OCI-LY3 (cell line): Measurements from ENCODE around the gene SLC16A5.

ENCODE experiments used
- EZH2phosphoT487 ChIP-seq: fragments of 200-600 bp; shearing (Covaris generic); IDR thresholded peaks from 2 replicates; pipeline ENCODE4 v1.6.1; 2018; ENCODE audit warnings: antibody characterized with exemption, mixed run types, low read depth
- TF ChIP-seq, protein P1 (sequence below): fragments of 200-600, 300-600 bp; sonication (generic); IDR thresholded peaks from 2 replicates; pipeline ENCODE4 v1.5.1; 2014; ENCODE audit warnings: antibody characterized with exemption, low read length, low read depth

DNA sequence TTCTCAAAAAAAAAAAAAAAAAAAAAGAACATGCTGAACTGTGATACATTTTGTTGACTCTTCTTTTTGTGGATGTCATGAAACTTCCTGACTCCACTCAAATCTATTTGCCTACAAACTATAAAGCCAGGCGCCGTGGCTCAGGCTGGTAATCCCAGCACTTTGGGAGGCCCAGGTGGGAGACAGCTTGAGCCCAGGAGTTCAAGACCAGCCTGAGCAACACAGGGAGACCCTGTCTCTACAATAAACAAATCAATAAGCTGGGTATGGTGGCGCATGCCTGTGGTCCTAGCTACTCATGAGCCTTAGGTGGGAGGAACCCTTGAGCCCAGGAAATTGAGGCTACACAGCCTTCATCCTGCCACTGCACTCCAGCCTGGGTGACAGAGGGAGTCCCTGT lies 45.2 kb downstream of the SLC16A5 start:
- TF ChIP-seq EZH2phosphoT487, result no peak
- TF ChIP-seq, protein P1, sequence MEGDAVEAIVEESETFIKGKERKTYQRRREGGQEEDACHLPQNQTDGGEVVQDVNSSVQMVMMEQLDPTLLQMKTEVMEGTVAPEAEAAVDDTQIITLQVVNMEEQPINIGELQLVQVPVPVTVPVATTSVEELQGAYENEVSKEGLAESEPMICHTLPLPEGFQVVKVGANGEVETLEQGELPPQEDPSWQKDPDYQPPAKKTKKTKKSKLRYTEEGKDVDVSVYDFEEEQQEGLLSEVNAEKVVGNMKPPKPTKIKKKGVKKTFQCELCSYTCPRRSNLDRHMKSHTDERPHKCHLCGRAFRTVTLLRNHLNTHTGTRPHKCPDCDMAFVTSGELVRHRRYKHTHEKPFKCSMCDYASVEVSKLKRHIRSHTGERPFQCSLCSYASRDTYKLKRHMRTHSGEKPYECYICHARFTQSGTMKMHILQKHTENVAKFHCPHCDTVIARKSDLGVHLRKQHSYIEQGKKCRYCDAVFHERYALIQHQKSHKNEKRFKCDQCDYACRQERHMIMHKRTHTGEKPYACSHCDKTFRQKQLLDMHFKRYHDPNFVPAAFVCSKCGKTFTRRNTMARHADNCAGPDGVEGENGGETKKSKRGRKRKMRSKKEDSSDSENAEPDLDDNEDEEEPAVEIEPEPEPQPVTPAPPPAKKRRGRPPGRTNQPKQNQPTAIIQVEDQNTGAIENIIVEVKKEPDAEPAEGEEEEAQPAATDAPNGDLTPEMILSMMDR, result no peak
